Ishikawa (cell line): ENCODE results near the gene HIC1.

ENCODE experiments used
- CEBPB ChIP-seq: IDR thresholded peaks from 2 replicates; pipeline ENCODE4 v1.6.1; 2012
- CREB1 ChIP-seq: IDR thresholded peaks from 2 replicates; pipeline ENCODE4 v1.6.1; 2012; ENCODE audit warnings: low read depth
- EGR1 ChIP-seq: IDR thresholded peaks from 2 replicates; pipeline ENCODE4 v1.6.1; 2012
- EP300 ChIP-seq: IDR thresholded peaks from 2 replicates; pipeline ENCODE4 v1.6.1; 2012; ENCODE audit warnings: borderline replicate concordance
- FOXM1 ChIP-seq: IDR thresholded peaks from 2 replicates; pipeline ENCODE4 v1.6.1; 2012; ENCODE audit warnings: low read depth, borderline replicate concordance
- NFIC ChIP-seq: IDR thresholded peaks from 2 replicates; pipeline ENCODE4 v1.6.1; 2012
- RAD21 ChIP-seq: IDR thresholded peaks from 2 replicates; pipeline ENCODE4 v1.6.1; 2012; ENCODE audit warnings: low read depth
- REST ChIP-seq: IDR thresholded peaks from 2 replicates; pipeline ENCODE4 v1.6.1; 2012; ENCODE audit warnings: low read depth, mild to moderate bottlenecking
- TAF1 ChIP-seq: IDR thresholded peaks from 2 replicates; pipeline ENCODE4 v1.6.1; 2012; ENCODE audit warnings: low read depth, mild to moderate bottlenecking
- TCF12 ChIP-seq: IDR thresholded peaks from 2 replicates; pipeline ENCODE4 v1.6.1; 2012; ENCODE audit warnings: low read depth
- TEAD4 ChIP-seq: IDR thresholded peaks from 2 replicates; pipeline ENCODE4 v1.6.1; 2012
- USF1 ChIP-seq: IDR thresholded peaks from 2 replicates; pipeline ENCODE4 v1.6.1; 2012
- YY1 ChIP-seq: IDR thresholded peaks from 2 replicates; pipeline ENCODE4 v1.6.1; 2012; ENCODE audit warnings: low read depth
- ZBTB7A ChIP-seq: IDR thresholded peaks from 2 replicates; pipeline ENCODE4 v1.6.1; 2012; ENCODE audit warnings: low read depth
- TF ChIP-seq, protein P1 (sequence below): IDR thresholded peaks from 2 replicates; pipeline ENCODE4 v1.6.1; 2012

Gene HIC1

GRCh38 chr17:2040219-2040827, 14.6 kb upstream of the HIC1 start:
- TF ChIP-seq REST (no peak), CEBPB (no peak)

- TF ChIP-seq RAD21 (no peak), NFIC (no peak), TCF12 (no peak), YY1 (no peak), EGR1 (no peak), EP300 (no peak), FOXM1 (no peak), CREB1 (no peak), USF1 (no peak), REST (no peak), ZBTB7A (no peak), TEAD4 (no peak), TAF1 (no peak), CEBPB (no peak)
- TF ChIP-seq, protein P1, sequence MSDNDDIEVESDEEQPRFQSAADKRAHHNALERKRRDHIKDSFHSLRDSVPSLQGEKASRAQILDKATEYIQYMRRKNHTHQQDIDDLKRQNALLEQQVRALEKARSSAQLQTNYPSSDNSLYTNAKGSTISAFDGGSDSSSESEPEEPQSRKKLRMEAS = no peak
Measured at GRCh38 chr17:2040942-2041560, 13.9 kb upstream of the HIC1 start.

DNA sequence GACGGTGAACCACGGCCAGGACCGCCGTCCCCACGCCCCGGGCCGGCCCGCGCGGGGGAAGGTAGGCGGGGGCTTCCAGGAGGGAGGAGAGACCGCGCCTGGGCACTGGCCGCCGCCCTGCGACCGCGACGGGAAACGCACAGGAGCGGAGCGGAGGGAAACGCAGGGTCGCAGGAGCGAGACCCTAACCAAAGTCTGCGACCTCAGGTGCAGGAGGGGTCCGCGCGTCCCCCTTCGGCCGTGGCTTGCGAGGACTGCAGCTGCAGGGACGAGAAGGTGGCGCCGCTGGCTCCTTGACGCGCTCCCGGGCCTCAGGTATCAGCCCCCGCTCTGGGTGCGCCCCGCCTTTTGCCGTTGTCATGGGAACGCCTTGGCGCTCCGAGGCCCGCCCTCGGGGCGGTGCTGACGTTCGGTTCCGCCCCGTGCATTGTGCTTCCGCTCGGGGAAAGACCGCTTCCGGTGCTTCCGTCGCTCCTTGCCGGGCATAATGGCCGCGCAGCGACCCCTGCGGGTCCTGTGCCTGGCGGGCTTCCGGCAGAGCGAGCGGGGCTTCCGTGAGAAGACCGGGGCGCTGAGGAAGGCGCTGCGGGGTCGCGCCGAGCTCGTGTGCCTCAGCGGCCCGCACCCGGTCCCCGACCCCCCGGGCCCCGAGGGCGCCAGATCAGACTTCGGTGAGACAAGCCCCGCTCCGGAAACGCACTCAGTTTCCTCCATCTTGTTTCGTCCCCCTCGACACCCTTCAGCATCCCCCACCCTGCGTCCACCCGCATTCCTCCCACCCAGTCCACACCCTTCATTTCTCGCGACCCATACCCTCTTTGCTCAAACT, 13.1 kb upstream of the HIC1 start, which contains the start of gene OVCA2:
Gene OVCA2 (plus strand): TSS at position 462 of the 829 bp plus-strand sequence. CDS start 26 bp downstream, at position 488.
- TF ChIP-seq, protein P1 = peak; percentile 36; the same call in 1 of the 2 replicates
- TF ChIP-seq TCF12 (peak; percentile 51; the same call in 1 of the 2 replicates), REST (0 out of 2 replicates have a peak, but pooled peaks have one; percentile 4), YY1 (peak; percentile 97), FOXM1 (no peak), CEBPB (no peak), USF1 (no peak), TEAD4 (no peak), TAF1 (peak; percentile 93), NFIC (no peak), EGR1 (peak; percentile 50; the same call in 1 of the 2 replicates), EP300 (no peak), RAD21 (peak; percentile 43; the same call in 1 of the 2 replicates), ZBTB7A (peak; percentile 79), CREB1 (peak; percentile 72)
